Liver (tissue), 9 donors: Measurements from ENCODE around the gene NXPH4. TPM values are rescaled to one million over a fixed set of nuclear protein-coding genes. Genes with fewer than 3 reads are reported as not detected.

ENCODE experiments used
- DNase-seq: peaks from one replicate; pipeline ENCODE4 v3.0.0-alpha.2; 2017; ENCODE audit warnings: low spot score
- H3K27ac ChIP-seq, 2 donors: one replicate each; pipeline ENCODE4 v1.7.0; 2013; ENCODE audit warnings: inconsistent platforms in 2 of 2, low read length in 2 of 2, control low read depth in 1 of 2, low read depth in 1 of 2, mild to moderate bottlenecking in 1 of 2
- H3K27me3 ChIP-seq, 4 donors: one replicate each; pipeline versions ENCODE4 v1.6.1 to v1.7.0; 2013; ENCODE audit warnings: low read length in 3 of 4, inconsistent platforms in 1 of 4, mild to moderate bottlenecking in 1 of 4, moderate library complexity in 1 of 4; ENCODE audit not compliant: control insufficient read depth in 4 of 4, insufficient read depth in 4 of 4
- H3K36me3 ChIP-seq, 4 donors: one replicate each; pipeline versions ENCODE4 v1.6.1 to v1.7.0; 2013; ENCODE audit warnings: low read length in 3 of 4, mild to moderate bottlenecking in 3 of 4, low read depth in 1 of 4, moderate library complexity in 1 of 4; ENCODE audit not compliant: control insufficient read depth in 4 of 4, insufficient read depth in 3 of 4
- H3K4me1 ChIP-seq, 4 donors: one replicate each; pipeline versions ENCODE4 v1.6.1 to v1.7.0; 2013; ENCODE audit warnings: low read length in 3 of 4, mild to moderate bottlenecking in 3 of 4, moderate library complexity in 1 of 4; ENCODE audit not compliant: control insufficient read depth in 4 of 4, insufficient read depth in 4 of 4
- H3K4me3 ChIP-seq, 3 donors: one replicate each; pipeline versions ENCODE4 v1.6.1 to v1.7.0; 2013; ENCODE audit warnings: low read length in 3 of 3, control low read depth in 1 of 3, low read depth in 1 of 3, mild to moderate bottlenecking in 1 of 3
- H3K9ac ChIP-seq, 2 donors: one replicate each; pipeline ENCODE4 v1.7.0; 2013; ENCODE audit warnings: low read length in 2 of 2, mild to moderate bottlenecking in 2 of 2, moderate library complexity in 2 of 2, control low read depth in 1 of 2, low read depth in 1 of 2
- H3K9me3 ChIP-seq, 4 donors: one replicate each; pipeline versions ENCODE4 v1.6.1 to v1.7.0; 2013; ENCODE audit warnings: low read length in 3 of 4; ENCODE audit not compliant: control insufficient read depth in 4 of 4
- ATF3 ChIP-seq: IDR thresholded peaks from 2 replicates; pipeline ENCODE4 v1.6.1; 2016; ENCODE audit warnings: antibody characterized with exemption
- CTCF ChIP-seq: fragments of 150-350 bp; IDR thresholded peaks from 2 replicates; pipeline ENCODE4 v1.5.1; 2017; ENCODE audit warnings: improper control_type of control experiment, low read depth, low read length; ENCODE audit not compliant: missing input control
- EGR1 ChIP-seq, 2 donors: IDR thresholded peaks; 2 replicates each; pipeline ENCODE4 v1.6.1; 2016 to 2018; ENCODE audit warnings: antibody characterized with exemption in 2 of 2, low read depth in 2 of 2
- FOXA1 ChIP-seq: IDR thresholded peaks from 2 replicates; pipeline ENCODE4 v1.6.1; 2016; ENCODE audit warnings: antibody characterized with exemption
- FOXA2 ChIP-seq: IDR thresholded peaks from 2 replicates; pipeline ENCODE4 v1.6.1; 2016; ENCODE audit warnings: antibody characterized with exemption
- GABPA ChIP-seq, 2 donors: IDR thresholded peaks in 1 of 2; conservative IDR thresholded peaks in 1 of 2; 2 replicates each; pipeline ENCODE4 v1.6.1; 2016; ENCODE audit warnings: antibody characterized with exemption in 2 of 2, mild to moderate bottlenecking in 1 of 2, moderate library complexity in 1 of 2
- HNF4A ChIP-seq, 2 donors: conservative IDR thresholded peaks; 2 replicates each; pipeline ENCODE4 v1.6.1; 2016; ENCODE audit warnings: antibody characterized with exemption in 2 of 2, mild to moderate bottlenecking in 2 of 2
- HNF4G ChIP-seq: IDR thresholded peaks from 2 replicates; pipeline ENCODE4 v1.6.1; 2016; ENCODE audit warnings: antibody characterized with exemption
- JUND ChIP-seq, 2 donors: IDR thresholded peaks; 2 replicates each; pipeline ENCODE4 v1.6.1; 2016; ENCODE audit warnings: antibody characterized with exemption in 2 of 2
- MAX ChIP-seq: IDR thresholded peaks from 2 replicates; pipeline ENCODE4 v1.6.1; 2016; ENCODE audit warnings: antibody characterized with exemption
- NR2F2 ChIP-seq: IDR thresholded peaks from 2 replicates; pipeline ENCODE4 v1.6.1; 2016; ENCODE audit warnings: antibody characterized with exemption
- RAD21 ChIP-seq, 2 donors: IDR thresholded peaks; 2 replicates each; pipeline ENCODE4 v1.6.1; 2016; ENCODE audit warnings: antibody characterized with exemption in 2 of 2, mild to moderate bottlenecking in 2 of 2
- REST ChIP-seq: IDR thresholded peaks from 2 replicates; pipeline ENCODE4 v1.6.1; 2016; ENCODE audit warnings: antibody characterized with exemption, mild to moderate bottlenecking
- RXRA ChIP-seq, 2 donors: IDR thresholded peaks; 2 replicates each; pipeline ENCODE4 v1.6.1; 2017 to 2018; ENCODE audit warnings: antibody characterized with exemption in 2 of 2, mild to moderate bottlenecking in 1 of 2
- SP1 ChIP-seq: IDR thresholded peaks from 2 replicates; pipeline ENCODE4 v1.6.1; 2018; ENCODE audit warnings: antibody characterized with exemption, mild to moderate bottlenecking
- TAF1 ChIP-seq: conservative IDR thresholded peaks from 2 replicates; pipeline ENCODE4 v1.6.1; 2016; ENCODE audit warnings: antibody characterized with exemption, mild to moderate bottlenecking
- YY1 ChIP-seq: IDR thresholded peaks from 2 replicates; pipeline ENCODE4 v1.6.1; 2016; ENCODE audit warnings: antibody characterized with exemption, mild to moderate bottlenecking
- WGBS: extraction: QIAGEN DNeasy Blood & Tissue Kit; methylation state at CpG from one replicate; pipeline ENCODE4 v1.1.7; 2013; 5-methylcytosine and 5-hydroxymethylcytosine counted together
- polyA plus RNA-seq, 2 donors: library from polyadenylated mRNA; stranded (reverse) in 1 of 2; unstranded in 1 of 2; fragments of 200-250 nt in 1 of 2; fragments of >200 nt in 1 of 2; fragmentation: Nextera tagmentation in 1 of 2; extraction: Ambion mirVana in 1 of 2; gene quantifications; one replicate each; pipeline versions ENCODE4 v1.2.1 to v1.2.3, GENCODE V29; 2013 to 2015
- total RNA-seq, 2 donors: library from RNA; depleted of rRNA; stranded (reverse); fragments of >200 nt; gene quantifications; one replicate each; pipeline ENCODE4 v1.2.3, GENCODE V29; 2014
- TF ChIP-seq, protein P1 (sequence below): IDR thresholded peaks from 2 replicates; pipeline ENCODE4 v1.6.1; 2016; ENCODE audit warnings: antibody characterized with exemption
- donor health status: healthy.
- donor health status: healthy.
- donor health status: healthy.
- donor health status: healthy.
- donor health status: healthy.

Gene NXPH4
- total and polyA plus RNA-seq, 4 donors: 0.15 TPM; not detected in 3

DNA sequence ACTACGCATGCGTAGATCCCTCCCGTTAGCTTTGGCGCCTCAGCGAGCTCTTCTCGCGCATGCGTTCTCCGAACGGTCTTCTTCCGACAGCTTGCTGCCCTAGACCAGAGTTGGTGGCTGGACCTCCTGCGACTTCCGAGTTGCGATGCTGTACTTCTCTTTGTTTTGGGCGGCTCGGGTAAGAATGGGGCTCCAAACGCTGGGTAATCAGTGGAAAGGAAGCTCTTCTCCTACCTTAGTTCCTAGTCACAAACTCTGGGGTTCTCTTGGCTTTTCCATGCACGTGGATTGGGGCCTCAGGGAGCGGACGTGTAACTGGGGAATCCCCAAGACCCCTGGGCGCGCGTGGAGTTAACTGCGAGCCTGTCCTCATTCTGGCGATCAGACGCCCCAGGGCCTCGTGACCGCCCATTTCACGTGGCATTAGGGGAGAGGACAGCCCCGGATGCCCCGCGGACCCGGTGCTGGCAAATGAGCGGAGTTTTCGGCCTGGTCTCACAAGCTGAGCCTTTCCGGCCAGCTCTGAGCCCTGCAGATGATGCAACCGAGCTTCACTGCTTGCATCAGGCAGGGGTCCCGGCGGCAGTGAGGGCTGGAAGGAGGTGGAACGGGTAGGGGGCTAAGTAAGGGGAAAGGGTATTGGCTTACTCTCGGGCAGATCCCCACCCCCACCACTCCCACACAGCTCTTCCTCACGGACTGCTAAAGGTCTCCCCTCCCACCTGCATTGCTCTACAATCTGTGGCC is 13.2 kb downstream of the NXPH4 start, which contains the start of gene SHMT2 (continued):
- TF ChIP-seq YY1: peak; percentile 77
- TF ChIP-seq ATF3: peak; percentile 96
- TF ChIP-seq CTCF: no peak
- no peak for TF ChIP-seq EGR1 (IDR thresholded peaks at IDR 0.05; ENCODE audit: low read depth in 2 of 2)

DNA sequence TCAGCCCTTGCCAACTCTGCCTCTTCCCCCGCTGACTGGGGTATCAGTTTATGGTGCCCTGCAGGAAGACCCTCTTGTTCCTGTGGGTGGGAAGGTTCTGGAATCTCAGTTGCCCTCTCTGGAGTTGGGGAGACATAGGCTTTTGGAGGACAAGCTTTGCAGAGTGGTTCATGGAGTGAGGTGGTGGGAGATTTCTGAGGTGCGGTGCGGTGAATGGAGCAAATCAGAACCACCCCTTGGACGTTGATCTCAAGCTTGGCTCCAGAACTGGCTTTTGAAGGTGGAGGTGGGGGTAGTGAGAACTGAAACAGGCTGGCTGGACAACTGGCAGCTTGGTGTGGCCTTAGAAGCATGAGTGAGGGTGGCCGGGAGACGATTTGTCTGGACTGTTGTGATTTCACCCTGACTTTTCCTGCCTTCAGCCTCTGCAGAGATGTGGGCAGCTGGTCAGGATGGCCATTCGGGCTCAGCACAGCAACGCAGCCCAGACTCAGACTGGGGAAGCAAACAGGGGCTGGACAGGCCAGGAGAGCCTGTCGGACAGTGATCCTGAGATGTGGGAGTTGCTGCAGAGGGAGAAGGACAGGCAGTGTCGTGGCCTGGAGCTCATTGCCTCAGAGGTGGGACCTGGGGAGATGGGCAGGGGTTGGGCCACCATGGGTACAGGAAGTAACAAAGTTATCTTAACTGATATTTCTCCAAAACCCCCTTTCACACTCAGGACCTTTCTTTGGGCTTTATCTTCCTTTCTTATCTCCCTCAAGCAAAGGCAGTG is 14.0 kb downstream of the NXPH4 start:
- Histone ChIP-seq H3K9ac (peak overlapping the region; percentile 76 to 88), H3K4me1 (peaks cover 16 to 61% (median 46%) of the 10 kb centered on the region in 4 donors), H3K27me3 (no peaks in the 10 kb centered on the region), H3K27ac (peak overlapping the region; percentile 94 to 97), H3K9me3 (no peaks in the 10 kb centered on the region), H3K36me3 (peaks cover 12 to 20% (median 15%) of the 10 kb centered on the region in 4 donors), H3K4me3 (peak overlapping the region; percentile 55 to 83 (median 68))
- no peak for DNase-seq
- TF ChIP-seq SP1 (peak; percentile 71), RXRA (IDR thresholded peaks at IDR 0.05) (peak in 1 of 2 donors; percentile 3), TAF1 (peak; percentile 94), GABPA (IDR thresholded peaks at IDR 0.05 in 1 of 2, conservative IDR thresholded peaks at IDR 0.05 in 1 of 2) (no peak), HNF4G (peak; percentile 44), RAD21 (IDR thresholded peaks at IDR 0.05) (no peak), MAX (no peak), HNF4A (conservative IDR thresholded peaks at IDR 0.05) (peak; percentile 62 to 76), REST (peak; percentile 76), YY1 (peak; percentile 56), ATF3 (no peak), FOXA2 (no peak), EGR1 (IDR thresholded peaks at IDR 0.05; ENCODE audit: low read depth in 2 of 2) (no peak), JUND (IDR thresholded peaks at IDR 0.05) (no peak), FOXA1 (no peak), CTCF (no peak), NR2F2 (no peak)
- TF ChIP-seq, protein P1, sequence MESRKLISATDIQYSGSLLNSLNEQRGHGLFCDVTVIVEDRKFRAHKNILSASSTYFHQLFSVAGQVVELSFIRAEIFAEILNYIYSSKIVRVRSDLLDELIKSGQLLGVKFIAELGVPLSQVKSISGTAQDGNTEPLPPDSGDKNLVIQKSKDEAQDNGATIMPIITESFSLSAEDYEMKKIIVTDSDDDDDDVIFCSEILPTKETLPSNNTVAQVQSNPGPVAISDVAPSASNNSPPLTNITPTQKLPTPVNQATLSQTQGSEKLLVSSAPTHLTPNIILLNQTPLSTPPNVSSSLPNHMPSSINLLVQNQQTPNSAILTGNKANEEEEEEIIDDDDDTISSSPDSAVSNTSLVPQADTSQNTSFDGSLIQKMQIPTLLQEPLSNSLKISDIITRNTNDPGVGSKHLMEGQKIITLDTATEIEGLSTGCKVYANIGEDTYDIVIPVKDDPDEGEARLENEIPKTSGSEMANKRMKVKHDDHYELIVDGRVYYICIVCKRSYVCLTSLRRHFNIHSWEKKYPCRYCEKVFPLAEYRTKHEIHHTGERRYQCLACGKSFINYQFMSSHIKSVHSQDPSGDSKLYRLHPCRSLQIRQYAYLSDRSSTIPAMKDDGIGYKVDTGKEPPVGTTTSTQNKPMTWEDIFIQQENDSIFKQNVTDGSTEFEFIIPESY: no peak
- 29% methylated on average over 10 of the region's 10 CpGs for WGBS
